Epithelial cell of proximal tubule (primary cell): Measurements from ENCODE around the gene ZNF605. TPM values are rescaled to one million over a fixed set of nuclear protein-coding genes. Genes with fewer than 3 reads are reported as not detected.
"Not testable (repeated sequence)": the region's sequence is repeated elsewhere in the genome, so short reads cannot be mapped to it uniquely, and the experiment has no call there.

Experiments used
- DNase-seq: peaks from one replicate; pipeline ENCODE4 v3.0.0-alpha.2; 2011; ENCODE audit warnings: low read depth
- H3K4me3 ChIP-seq: 2 replicates; pipeline ENCODE4 v1.5.1; 2011; ENCODE audit warnings: low read depth, mild to moderate bottlenecking, low read length
- total RNA-seq: library from RNA; depleted of rRNA; stranded (reverse); fragments of >200 nt; gene quantifications from 2 replicates; pipeline ENCODE4 v1.2.3, GENCODE V29; 2015
- TF ChIP-seq, protein P1 (sequence below): conservative IDR thresholded peaks from 2 replicates; pipeline ENCODE4 v1.5.1; 2012; ENCODE audit warnings: low read depth, mild to moderate bottlenecking, low read length

Gene ZNF605
- total RNA-seq, 1 donor from 2014 or later: 3.7 TPM

DNA sequence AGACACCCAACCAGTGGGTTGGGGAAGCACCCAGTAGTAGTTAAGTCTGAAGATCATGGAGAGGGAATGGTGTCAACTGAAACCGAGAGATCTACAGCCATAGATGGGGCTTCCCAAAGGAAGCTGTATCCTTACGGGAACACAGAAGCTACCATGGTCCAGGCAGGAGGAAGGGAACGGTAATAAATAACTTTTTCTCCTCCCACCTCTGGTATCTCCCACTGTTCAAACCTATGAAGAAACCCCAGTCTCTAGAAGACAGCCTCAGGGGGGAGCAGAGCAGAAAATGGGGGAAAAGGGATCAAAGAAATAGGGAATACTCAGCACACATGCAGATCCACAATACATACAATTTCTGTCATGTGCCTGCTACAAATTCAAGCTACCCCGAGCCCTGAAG is 33.4 kb downstream of the ZNF605 start:
- no peak overlapping the region for H3K4me3 ChIP-seq
- TF ChIP-seq, protein P1, sequence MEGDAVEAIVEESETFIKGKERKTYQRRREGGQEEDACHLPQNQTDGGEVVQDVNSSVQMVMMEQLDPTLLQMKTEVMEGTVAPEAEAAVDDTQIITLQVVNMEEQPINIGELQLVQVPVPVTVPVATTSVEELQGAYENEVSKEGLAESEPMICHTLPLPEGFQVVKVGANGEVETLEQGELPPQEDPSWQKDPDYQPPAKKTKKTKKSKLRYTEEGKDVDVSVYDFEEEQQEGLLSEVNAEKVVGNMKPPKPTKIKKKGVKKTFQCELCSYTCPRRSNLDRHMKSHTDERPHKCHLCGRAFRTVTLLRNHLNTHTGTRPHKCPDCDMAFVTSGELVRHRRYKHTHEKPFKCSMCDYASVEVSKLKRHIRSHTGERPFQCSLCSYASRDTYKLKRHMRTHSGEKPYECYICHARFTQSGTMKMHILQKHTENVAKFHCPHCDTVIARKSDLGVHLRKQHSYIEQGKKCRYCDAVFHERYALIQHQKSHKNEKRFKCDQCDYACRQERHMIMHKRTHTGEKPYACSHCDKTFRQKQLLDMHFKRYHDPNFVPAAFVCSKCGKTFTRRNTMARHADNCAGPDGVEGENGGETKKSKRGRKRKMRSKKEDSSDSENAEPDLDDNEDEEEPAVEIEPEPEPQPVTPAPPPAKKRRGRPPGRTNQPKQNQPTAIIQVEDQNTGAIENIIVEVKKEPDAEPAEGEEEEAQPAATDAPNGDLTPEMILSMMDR: no peak
- no peak for DNase-seq

DNA sequence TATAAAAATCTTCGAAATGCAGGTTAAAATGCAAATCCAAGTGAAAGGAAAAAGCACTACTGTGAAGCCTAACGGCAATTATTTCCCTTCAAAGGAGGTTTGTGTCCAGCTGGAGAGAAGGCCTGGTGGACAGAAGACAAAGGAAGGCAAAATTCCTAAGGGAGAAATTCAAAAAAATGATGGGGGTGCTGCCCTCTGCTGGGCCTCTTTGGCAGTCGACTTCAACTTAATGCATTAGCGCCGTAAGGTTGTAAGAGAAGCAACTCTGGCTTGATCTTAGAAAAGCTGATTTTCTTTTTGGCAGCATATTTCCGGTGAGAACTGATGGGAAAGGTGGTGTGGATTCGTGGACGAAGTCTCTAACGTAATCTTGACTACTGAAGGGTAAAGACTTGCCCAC is 34.4 kb downstream of the ZNF605 start:
- no peak for DNase-seq
- TF ChIP-seq, protein P1: peak; percentile 28

DNA sequence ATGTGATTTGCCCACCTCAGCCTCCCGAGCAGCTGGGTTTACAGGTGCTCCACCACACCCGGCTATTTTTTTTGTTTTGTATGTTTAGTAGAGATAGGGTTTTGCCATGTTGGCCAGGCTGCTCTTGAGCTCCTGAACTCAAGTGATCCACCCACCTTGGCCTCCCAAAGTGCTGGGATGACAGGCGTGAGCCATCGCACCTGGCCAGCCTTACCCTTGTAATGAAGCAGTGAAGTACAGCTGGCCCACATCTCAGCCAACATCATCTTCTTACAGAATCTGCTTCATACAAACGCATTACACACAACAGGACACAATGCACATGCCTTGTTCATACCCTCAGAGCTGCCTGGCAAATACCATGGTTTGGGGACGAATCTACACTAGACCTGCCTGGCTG is 37.4 kb downstream of the ZNF605 start:
- no peak for DNase-seq
- TF ChIP-seq, protein P1: no peak
- H3K4me3 ChIP-seq: no peak overlapping the region

More for the DNA sequence above, 34.4 kb downstream of the ZNF605 start:
- no peak overlapping the region for H3K4me3 ChIP-seq

DNA sequence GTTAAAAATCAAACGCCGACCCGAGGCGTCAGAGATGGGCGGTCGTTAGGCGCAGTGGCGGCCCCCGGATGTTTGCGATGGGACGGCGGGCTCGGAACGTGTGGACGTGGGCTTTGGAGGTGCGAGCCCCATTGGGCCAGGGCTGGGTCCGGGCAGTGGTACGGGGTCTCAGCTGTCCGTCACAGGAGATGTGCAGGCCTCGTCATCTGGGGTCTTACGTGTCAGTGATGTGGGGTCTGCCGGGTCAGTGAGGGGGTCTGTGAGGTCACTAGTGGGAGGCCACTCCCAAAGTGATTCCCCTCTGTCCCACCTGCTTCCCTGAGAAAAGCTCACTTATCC is 47.1 kb downstream of the ZNF605 start:
- H3K4me3 ChIP-seq: peak overlapping the region; percentile 81
- TF ChIP-seq, protein P1: no peak
- no peak for DNase-seq

DNA sequence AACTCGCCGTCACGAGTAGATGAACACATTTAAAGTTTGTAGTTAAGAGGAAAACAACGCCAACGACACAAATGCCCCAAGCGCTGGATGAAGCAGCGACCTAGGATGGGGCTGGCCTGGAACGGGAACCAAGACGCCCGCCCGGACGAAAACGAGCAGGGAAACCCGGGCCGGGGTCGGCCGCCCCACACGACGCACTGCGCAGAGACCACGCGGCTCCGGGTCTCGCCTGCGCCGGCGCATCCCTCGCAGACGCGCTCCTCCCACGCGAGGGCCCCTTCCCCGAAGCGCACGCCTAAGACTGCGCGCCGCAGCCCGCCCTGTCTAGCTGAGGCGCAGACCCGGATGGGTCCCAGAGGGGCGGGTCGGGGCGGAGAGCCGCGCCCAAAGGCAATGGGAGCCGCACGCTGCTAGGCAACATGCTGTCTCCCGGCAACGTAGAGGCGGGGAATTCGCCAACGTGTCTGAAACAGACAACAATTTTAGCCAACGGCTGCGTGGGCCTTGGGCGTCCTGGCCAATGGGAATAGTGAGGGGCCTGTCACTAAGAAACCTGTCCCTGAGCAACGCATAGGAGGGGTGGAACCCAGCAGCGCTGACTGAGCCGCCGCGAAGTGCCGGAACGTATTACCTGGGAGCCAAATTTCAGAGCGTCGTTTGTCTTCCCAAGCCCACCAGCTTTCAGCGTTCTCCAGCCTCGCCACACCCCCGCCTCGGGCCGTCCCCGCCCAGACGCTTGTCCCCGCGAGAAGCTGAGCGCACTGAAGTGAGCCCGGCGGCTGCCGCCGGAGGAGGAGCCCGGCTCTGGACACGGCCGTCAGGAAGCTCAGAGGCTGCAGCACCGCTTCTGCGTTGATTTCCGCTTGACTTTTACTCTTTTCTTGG is 47.7 kb downstream of the ZNF605 start:
- TF ChIP-seq, protein P1: no peak
- DNase-seq: peak; percentile 85
- peak overlapping the region; percentile 81 for H3K4me3 ChIP-seq

DNA sequence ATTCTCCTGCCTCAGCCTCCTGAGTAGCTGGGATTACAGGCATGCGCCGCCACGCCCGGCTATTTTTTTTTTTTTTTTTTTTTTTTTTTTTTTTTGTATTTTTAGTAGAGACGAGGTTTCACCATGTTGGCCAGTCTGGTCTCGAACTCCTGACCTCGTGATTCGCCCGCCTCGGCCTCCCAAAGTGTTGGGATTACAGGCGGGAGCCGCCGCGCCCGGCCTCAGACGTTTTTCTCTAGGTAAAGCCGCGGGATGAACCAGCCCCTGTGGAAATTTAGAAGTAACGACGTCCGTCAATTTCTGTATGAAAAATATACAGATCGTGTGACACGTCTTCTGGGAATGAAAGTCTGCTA is 48.3 kb downstream of the ZNF605 start:
- not testable (repeated sequence) for DNase-seq
- peak overlapping the region; percentile 81 for H3K4me3 ChIP-seq

DNA sequence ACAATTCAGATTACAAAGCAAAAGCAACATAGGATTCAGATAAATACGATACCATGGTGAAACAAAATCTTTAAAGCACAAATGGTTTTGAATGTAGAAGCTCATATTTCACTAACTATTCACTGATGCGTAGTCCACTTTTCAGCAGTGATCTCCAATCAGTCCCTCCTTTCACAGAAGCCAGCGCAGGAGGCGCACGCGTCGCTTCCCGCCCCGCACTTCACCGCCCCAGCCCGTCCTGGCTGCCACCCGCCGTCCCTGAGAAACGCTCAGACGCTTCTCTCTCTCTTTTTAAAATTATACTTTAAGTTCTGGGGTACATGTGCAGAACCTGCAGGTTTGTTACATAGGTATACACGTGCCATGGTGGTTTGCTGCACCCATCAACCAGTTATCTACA is 48.9 kb downstream of the ZNF605 start:
- TF ChIP-seq, protein P1: no peak
- DNase-seq: no peak
- no peak overlapping the region for H3K4me3 ChIP-seq
